Cardiac fibroblast (primary cell): ENCODE results near the gene PLTP.

Source experiments
- DNase-seq, 2 donors: peaks; one replicate each; pipeline versions ENCODE4 v3.0.0 to v3.0.0-alpha.2; 2010; ENCODE audit warnings: low read depth in 2 of 2
- H3K4me3 ChIP-seq, 2 donors: replicated peaks in 1 of 2; 1 replicate in 1 of 2; 2 replicates in 1 of 2; pipeline ENCODE4 v1.5.1; 2011; ENCODE audit warnings: low read depth in 2 of 2, low read length in 2 of 2, mild to moderate bottlenecking in 2 of 2, moderate library complexity in 1 of 2
- CTCF ChIP-seq: IDR thresholded peaks from one replicate; pipeline ENCODE4 v1.5.1; 2011; ENCODE audit warnings: low read depth, mild to moderate bottlenecking, low read length, inconsistent platforms

Gene PLTP

GRCh38 chr20:45953672-45954071 lies 41.7 kb upstream of the PLTP start:
- H3K4me3 ChIP-seq = no peak overlapping the region
- no peak for TF ChIP-seq CTCF
- no peak for DNase-seq

DNA sequence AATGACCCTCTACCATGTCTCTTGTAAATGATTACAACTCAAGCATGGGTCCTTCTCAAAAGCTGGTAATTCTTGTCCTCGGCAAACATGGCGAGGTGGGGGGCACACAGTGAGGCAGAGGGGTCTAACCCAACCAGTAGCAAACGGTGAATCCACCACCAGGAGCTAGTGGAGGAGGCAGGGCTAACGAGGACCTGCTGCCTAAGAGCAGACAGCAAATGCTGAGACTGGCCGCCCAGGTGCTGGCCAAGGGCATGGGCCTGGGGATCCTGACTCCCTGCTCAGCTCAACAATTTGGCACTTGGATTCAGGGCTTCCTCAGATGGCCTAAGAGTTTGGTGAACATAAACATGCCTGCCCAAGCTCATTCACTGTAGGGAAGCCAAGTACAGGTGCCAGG lies 40.9 kb upstream of the PLTP start:
- TF ChIP-seq CTCF = no peak
- DNase-seq = no peak

DNA sequence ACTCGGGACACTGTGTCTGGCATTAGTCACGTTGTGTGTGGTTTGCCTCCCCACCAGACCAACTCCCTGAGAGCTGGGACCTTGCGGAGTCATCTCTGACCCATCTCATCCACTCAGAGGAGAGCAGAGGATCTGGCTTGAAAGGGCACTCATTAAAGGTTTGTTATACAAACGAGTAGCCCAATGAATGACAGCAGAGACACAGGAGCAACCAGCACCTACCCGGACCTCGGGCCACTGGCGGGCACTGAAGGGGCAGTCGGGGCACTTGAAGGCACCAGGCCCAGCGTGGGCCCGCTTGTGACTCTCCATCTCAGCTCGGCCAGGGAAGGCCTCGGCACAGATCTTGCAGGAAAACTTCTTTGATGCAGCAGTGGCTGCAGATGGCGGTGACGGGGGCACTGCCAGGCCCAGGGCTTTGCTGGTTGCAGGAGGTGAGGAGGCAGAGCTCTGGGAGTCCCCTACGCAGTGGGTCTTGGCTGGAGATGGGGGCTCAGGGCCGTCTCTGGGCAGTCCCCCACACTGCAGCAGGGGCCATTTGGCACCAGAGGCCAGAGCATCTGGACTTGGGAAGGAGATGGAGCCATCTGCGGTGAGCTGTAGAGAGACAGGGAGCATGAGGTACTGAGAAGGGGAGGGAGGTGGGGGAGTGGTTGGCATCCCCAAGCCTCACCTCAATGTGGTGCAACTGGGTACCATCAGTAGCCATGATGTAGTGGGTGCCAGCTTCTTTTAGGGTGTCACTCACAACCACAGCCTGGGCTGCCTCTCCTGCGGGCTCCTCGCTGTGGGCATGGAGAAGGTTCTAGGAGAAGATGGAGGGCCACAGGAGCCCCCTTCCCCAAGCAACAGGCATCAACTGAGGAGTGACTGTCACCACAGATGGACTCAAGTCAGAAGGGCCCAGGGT lies 40.2 kb upstream of the PLTP start:
- TF ChIP-seq CTCF = no peak
- no peak overlapping the region for H3K4me3 ChIP-seq
- DNase-seq = no peak

More for the DNA sequence above, 40.9 kb upstream of the PLTP start:
- H3K4me3 ChIP-seq = no peak overlapping the region

DNA sequence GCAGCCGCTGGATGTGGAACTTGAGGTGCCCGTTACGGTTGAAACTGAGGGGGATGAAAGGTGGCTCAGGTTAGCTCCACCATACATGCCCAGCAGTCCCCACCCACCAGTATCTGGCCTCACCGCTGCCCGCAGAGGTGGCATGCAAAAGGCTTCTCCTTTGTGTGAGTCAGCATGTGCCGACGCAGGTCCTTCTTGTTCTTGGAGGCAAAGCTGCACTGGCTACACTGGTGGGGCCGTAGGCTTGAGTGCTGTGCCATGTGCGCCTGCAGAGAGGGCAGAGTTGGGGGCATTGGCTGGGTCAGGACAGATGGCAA lies 38.3 kb upstream of the PLTP start:
- TF ChIP-seq CTCF = no peak
- no peak for DNase-seq
- no peak overlapping the region for H3K4me3 ChIP-seq

- no peak for TF ChIP-seq CTCF
- no peak for DNase-seq
- H3K4me3 ChIP-seq = no peak overlapping the region
These were observed 37.8 kb upstream of the PLTP start for GRCh38 chr20:45949542-45950329.

GRCh38 chr20:45948742-45949541 lies 37.0 kb upstream of the PLTP start:
- DNase-seq = no peak
- H3K4me3 ChIP-seq = no peak overlapping the region
- no peak for TF ChIP-seq CTCF
